WTC11 (cell line): ENCODE data around the gene MARCO. TPM values are rescaled to one million over a fixed set of nuclear protein-coding genes. Genes with fewer than 3 reads are reported as not detected.

Source experiments
- ATAC-seq: fragments of 200-7000 bp; cut with Tn5 transposase; 2 replicates; pipeline ENCODE4 v1.10.0; 2021; ENCODE audit warnings: mild to moderate bottlenecking, moderate library complexity
- CTCF ChIA-PET: fragments of 300-600 bp; sonication (Branson Sonifier 250); formaldehyde crosslinking; loops from one replicate; lab custom pipeline; 2021; ENCODE audit warnings: antibody characterized with exemption; lab: Charles Lee
- POLR2A ChIA-PET: fragments of 350-600 bp; sonication (Branson Sonifier 250); formaldehyde crosslinking; loops from one replicate; lab custom pipeline; 2021; ENCODE audit warnings: antibody characterized with exemption; lab: Charles Lee
- DNase-seq: peaks from one replicate; pipeline ENCODE4 v3.0.0; 2021; ENCODE audit warnings: low spot score
- H3K27ac Mint-ChIP-seq: 2 replicates; pipeline ENCODE4 v1.8.0; 2021; ENCODE audit warnings: mixed read lengths
- H3K27me3 Mint-ChIP-seq: 2 replicates; pipeline ENCODE4 v1.8.0; 2021; ENCODE audit warnings: low read depth, mild to moderate bottlenecking, moderate library complexity, mixed read lengths
- H3K36me3 Mint-ChIP-seq: 2 replicates; pipeline ENCODE4 v1.8.0; 2021; ENCODE audit warnings: mixed read lengths
- H3K4me1 Mint-ChIP-seq: 2 replicates; pipeline ENCODE4 v1.8.0; 2022; ENCODE audit warnings: mixed read lengths
- H3K4me3 Mint-ChIP-seq: 2 replicates; pipeline ENCODE4 v1.8.0; 2021; ENCODE audit warnings: mild to moderate bottlenecking, moderate library complexity, mixed read lengths
- H3K9me3 Mint-ChIP-seq: 2 replicates; pipeline ENCODE4 v1.8.0; 2021; ENCODE audit warnings: mixed read lengths
- ARID4B ChIP-seq: sonication (generic); formaldehyde crosslinking; IDR thresholded peaks from 2 replicates; pipeline ENCODE4 v1.8.0; 2023; ENCODE audit warnings: missing genetic modification reagents, mild to moderate bottlenecking, borderline replicate concordance
- CBFB ChIP-seq: sonication (generic); formaldehyde crosslinking; IDR thresholded peaks from 2 replicates; pipeline ENCODE4 v1.8.1; 2022; ENCODE audit warnings: mild to moderate bottlenecking, low read depth, missing genetic modification reagents
- FOXJ3 ChIP-seq: sonication (generic); formaldehyde crosslinking; IDR thresholded peaks from 2 replicates; pipeline ENCODE4 v1.9.0; 2021; ENCODE audit warnings: missing genetic modification reagents, mild to moderate bottlenecking, borderline replicate concordance
- FOXP1 ChIP-seq: sonication (generic); formaldehyde crosslinking; IDR thresholded peaks from 2 replicates; pipeline ENCODE4 v1.8.0; 2022; ENCODE audit warnings: missing genetic modification reagents, mild to moderate bottlenecking, moderate library complexity, borderline replicate concordance
- GRHL2 ChIP-seq: fragments of 250-450 bp; sonication (Bioruptor Pico); IDR thresholded peaks from 2 replicates; pipeline ENCODE4 v1.8.0; 2022; ENCODE audit warnings: mild to moderate bottlenecking, moderate library complexity; ENCODE audit not compliant: insufficient replicate concordance, severe bottlenecking
- NFYB ChIP-seq: sonication (generic); formaldehyde crosslinking; conservative IDR thresholded peaks from 2 replicates; pipeline ENCODE4 v1.8.0; 2022; ENCODE audit warnings: low read depth, missing genetic modification reagents
- SMAD4 ChIP-seq: sonication (generic); formaldehyde crosslinking; IDR thresholded peaks from 2 replicates; pipeline ENCODE4 v1.8.0; 2022; ENCODE audit warnings: mild to moderate bottlenecking, missing genetic modification reagents
- STAT6 ChIP-seq: sonication (generic); formaldehyde crosslinking; conservative IDR thresholded peaks from 2 replicates; pipeline ENCODE4 v1.8.1; 2023; ENCODE audit warnings: mild to moderate bottlenecking, low read depth, missing genetic modification reagents, moderate library complexity
- TEAD1 ChIP-seq: sonication (generic); formaldehyde crosslinking; IDR thresholded peaks from 2 replicates; pipeline ENCODE4 v1.8.0; 2022; ENCODE audit warnings: mild to moderate bottlenecking, missing genetic modification reagents
- USF1 ChIP-seq: sonication (generic); formaldehyde crosslinking; IDR thresholded peaks from 2 replicates; pipeline ENCODE4 v1.8.0; 2022; ENCODE audit warnings: mild to moderate bottlenecking, missing genetic modification reagents
- USF2 ChIP-seq: sonication (generic); formaldehyde crosslinking; IDR thresholded peaks from 2 replicates; pipeline ENCODE4 v1.8.1; 2023; ENCODE audit warnings: mild to moderate bottlenecking, missing genetic modification reagents, moderate library complexity
- ZBTB21 ChIP-seq: sonication (generic); formaldehyde crosslinking; IDR thresholded peaks from 2 replicates; pipeline ENCODE4 v1.8.1; 2023; ENCODE audit warnings: mild to moderate bottlenecking, missing genetic modification reagents, borderline replicate concordance
- ZMAT4 ChIP-seq: fragments of 250-450 bp; sonication (Bioruptor Pico); IDR thresholded peaks from 2 replicates; pipeline ENCODE4 v1.9.0; 2021; ENCODE audit warnings: mild to moderate bottlenecking
- ZNF416 ChIP-seq: fragments of 250-450 bp; sonication (Bioruptor Pico); IDR thresholded peaks from 2 replicates; pipeline ENCODE4 v1.9.0; 2021; ENCODE audit warnings: mild to moderate bottlenecking, inconsistent platforms
- ZNF671 ChIP-seq: fragments of 250-450 bp; sonication (Bioruptor Pico); IDR thresholded peaks from 2 replicates; pipeline ENCODE4 v1.8.0; 2021; ENCODE audit warnings: mild to moderate bottlenecking
- total RNA-seq: library from RNA; stranded (reverse); gene quantifications from 3 replicates; pipeline ENCODE4 v1.2.3, GENCODE V29; 2021
- TF ChIP-seq, protein P1 (sequence below): fragments of 200-600 bp; IDR thresholded peaks from 2 replicates; pipeline ENCODE4 v1.8.0; 2022; ENCODE audit warnings: antibody characterized with exemption

MARCO gene
- total RNA-seq, 1 experiment from 2014 or later, result 0.11 TPM

- ATAC-seq (no peak), DNase-seq (no peak)
- Mint-ChIP-seq H3K27me3 (peaks cover 2% of the 10 kb centered on the region; the same call in 1 of the 2 replicates), H3K4me1 (no peaks in the 10 kb centered on the region), H3K36me3 (no peaks in the 10 kb centered on the region), H3K9me3 (peaks cover 11% of the 10 kb centered on the region), H3K27ac (no peak overlapping the region), H3K4me3 (no peak overlapping the region)
- TF ChIP-seq CBFB (CRISPR knock-in tag), result no peak
- no peak for TF ChIP-seq GRHL2 (CRISPR knock-in tag)
- TF ChIP-seq STAT6, result no peak
- POLR2A ChIA-PET, result no interaction called here
- CTCF ChIA-PET, result no interaction called here
These were observed 28.7 kb upstream of the MARCO start for GRCh38 chr2:118913131-118913802.

- no peak for ATAC-seq
- Mint-ChIP-seq H3K9me3 (peaks cover 11% of the 10 kb centered on the region), H3K27me3 (peaks cover 2% of the 10 kb centered on the region; the same call in 1 of the 2 replicates), H3K27ac (no peak overlapping the region), H3K4me1 (no peaks in the 10 kb centered on the region), H3K36me3 (no peaks in the 10 kb centered on the region), H3K4me3 (no peak overlapping the region)
- no peak for DNase-seq
- ChIA-PET CTCF (interaction anchor here (0.6 kb wide), 1 partner anchor 467 kb away, joined by 3 read pairs; no protein-coding TSS in a partner anchor), POLR2A (no interaction called here)
- no peak for TF ChIP-seq STAT6
- TF ChIP-seq FOXP1 (CRISPR knock-in tag), result no peak
- no peak for TF ChIP-seq ARID4B (CRISPR knock-in tag)
- no peak for TF ChIP-seq SMAD4 (CRISPR knock-in tag)
- no peak for TF ChIP-seq ZMAT4 (CRISPR knock-in tag)
- no peak for TF ChIP-seq CBFB (CRISPR knock-in tag)
- no peak for TF ChIP-seq USF2 (CRISPR knock-in tag)
- TF ChIP-seq, protein P1, sequence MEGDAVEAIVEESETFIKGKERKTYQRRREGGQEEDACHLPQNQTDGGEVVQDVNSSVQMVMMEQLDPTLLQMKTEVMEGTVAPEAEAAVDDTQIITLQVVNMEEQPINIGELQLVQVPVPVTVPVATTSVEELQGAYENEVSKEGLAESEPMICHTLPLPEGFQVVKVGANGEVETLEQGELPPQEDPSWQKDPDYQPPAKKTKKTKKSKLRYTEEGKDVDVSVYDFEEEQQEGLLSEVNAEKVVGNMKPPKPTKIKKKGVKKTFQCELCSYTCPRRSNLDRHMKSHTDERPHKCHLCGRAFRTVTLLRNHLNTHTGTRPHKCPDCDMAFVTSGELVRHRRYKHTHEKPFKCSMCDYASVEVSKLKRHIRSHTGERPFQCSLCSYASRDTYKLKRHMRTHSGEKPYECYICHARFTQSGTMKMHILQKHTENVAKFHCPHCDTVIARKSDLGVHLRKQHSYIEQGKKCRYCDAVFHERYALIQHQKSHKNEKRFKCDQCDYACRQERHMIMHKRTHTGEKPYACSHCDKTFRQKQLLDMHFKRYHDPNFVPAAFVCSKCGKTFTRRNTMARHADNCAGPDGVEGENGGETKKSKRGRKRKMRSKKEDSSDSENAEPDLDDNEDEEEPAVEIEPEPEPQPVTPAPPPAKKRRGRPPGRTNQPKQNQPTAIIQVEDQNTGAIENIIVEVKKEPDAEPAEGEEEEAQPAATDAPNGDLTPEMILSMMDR, result no peak
- no peak for TF ChIP-seq ZBTB21 (CRISPR knock-in tag)
- TF ChIP-seq TEAD1, result no peak
- TF ChIP-seq USF1, result no peak
- no peak for TF ChIP-seq ZNF416 (CRISPR knock-in tag)
- no peak for TF ChIP-seq NFYB
- TF ChIP-seq GRHL2 (CRISPR knock-in tag), result no peak
- no peak for TF ChIP-seq FOXJ3 (CRISPR knock-in tag)
- TF ChIP-seq ZNF671 (CRISPR knock-in tag), result no peak
These were observed 28.0 kb upstream of the MARCO start for GRCh38 chr2:118913803-118914645.
